Measurements from ENCODE around the gene LOX. TPM values are rescaled to one million over a fixed set of nuclear protein-coding genes. Genes with fewer than 3 reads are reported as not detected.

The LOX gene
- total RNA-seq, 1 donor from 2014 or later, result 26.8 TPM

DNA sequence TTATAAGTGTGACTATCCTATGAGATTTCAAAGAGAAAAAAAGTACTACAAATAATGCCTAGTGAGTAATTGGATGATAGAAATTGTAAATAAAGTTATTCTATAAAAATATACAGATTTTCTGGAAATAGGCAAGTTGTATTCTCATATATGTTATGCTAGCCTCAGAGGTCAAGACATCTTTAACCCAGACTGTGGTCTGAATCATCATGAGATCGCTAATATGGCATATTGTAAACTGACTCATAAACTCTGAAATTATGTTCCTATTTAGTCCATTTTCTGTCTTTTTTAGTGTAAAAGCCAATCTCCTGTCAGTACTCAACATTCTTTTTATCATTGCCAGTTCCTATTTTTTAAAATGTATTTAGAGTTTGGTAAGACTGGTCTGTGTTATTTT, 14.2 kb downstream of the LOX start:
- DNase-seq, result no peak
- no peaks in the 10 kb centered on the region for H3K4me1 ChIP-seq
- no peaks in the 10 kb centered on the region for H3K27me3 ChIP-seq
- no peak for ATAC-seq
- no peak overlapping the region for H3K27ac ChIP-seq
- intact Hi-C loops (cut with DNase I), result no loop called here
- TF ChIP-seq, protein P1, sequence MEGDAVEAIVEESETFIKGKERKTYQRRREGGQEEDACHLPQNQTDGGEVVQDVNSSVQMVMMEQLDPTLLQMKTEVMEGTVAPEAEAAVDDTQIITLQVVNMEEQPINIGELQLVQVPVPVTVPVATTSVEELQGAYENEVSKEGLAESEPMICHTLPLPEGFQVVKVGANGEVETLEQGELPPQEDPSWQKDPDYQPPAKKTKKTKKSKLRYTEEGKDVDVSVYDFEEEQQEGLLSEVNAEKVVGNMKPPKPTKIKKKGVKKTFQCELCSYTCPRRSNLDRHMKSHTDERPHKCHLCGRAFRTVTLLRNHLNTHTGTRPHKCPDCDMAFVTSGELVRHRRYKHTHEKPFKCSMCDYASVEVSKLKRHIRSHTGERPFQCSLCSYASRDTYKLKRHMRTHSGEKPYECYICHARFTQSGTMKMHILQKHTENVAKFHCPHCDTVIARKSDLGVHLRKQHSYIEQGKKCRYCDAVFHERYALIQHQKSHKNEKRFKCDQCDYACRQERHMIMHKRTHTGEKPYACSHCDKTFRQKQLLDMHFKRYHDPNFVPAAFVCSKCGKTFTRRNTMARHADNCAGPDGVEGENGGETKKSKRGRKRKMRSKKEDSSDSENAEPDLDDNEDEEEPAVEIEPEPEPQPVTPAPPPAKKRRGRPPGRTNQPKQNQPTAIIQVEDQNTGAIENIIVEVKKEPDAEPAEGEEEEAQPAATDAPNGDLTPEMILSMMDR (IDR thresholded peaks at IDR 0.05), result no peak
- H3K4me3 ChIP-seq, result no peak overlapping the region
- H3K9me3 ChIP-seq, result no peaks in the 10 kb centered on the region
- H3K36me3 ChIP-seq, result no peaks in the 10 kb centered on the region

DNA sequence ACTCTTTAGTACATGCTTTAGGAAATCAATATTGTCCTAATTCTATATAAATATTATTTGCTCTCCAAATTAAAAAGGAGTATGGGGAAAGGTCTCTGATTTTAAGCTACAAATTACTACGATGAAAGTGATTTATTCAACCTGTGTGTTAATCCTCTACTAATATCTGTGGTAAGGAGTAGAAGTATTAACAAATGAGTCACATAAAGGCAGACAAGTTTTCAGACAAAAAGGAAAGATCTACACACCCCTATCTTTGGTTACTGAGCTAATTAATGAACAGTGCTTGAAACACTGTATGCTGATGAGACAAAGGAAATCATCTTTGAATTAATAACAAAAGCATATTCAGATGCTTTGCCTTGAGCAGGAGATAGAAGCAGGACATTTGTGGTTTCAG, 15.9 kb downstream of the LOX start:
- TF ChIP-seq, protein P1 (IDR thresholded peaks at IDR 0.05), result no peak
- no peaks in the 10 kb centered on the region for H3K4me1 ChIP-seq
- H3K27ac ChIP-seq, result no peak overlapping the region
- intact Hi-C loops (cut with DNase I), result no loop called here
- DNase-seq, result no peak
- no peaks in the 10 kb centered on the region for H3K36me3 ChIP-seq
- H3K4me3 ChIP-seq, result no peak overlapping the region
- no peaks in the 10 kb centered on the region for H3K9me3 ChIP-seq
- no peaks in the 10 kb centered on the region for H3K27me3 ChIP-seq
- ATAC-seq, result no peak

DNA sequence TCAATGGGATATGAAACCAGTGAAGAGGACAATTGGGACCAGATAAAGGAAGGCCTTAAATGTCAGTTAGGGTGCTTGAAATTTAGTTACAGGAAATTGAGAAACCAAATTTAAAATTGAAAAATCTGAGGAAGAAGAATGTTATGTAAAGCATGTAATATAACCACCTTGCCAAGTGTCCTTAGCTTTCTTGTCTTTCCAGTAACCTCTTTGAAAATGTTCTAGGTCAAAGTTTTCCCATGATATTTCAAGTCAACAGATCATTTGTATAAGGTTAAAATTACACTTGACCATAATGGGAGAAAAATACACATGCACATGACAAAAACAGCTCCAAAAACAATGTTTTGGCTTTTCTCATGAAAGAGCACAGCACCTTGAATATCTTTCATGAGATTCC, 21.1 kb downstream of the LOX start:
- intact Hi-C loops (cut with DNase I), result no loop called here
- TF ChIP-seq, protein P1 (IDR thresholded peaks at IDR 0.05), result no peak
- ATAC-seq, result no peak
- H3K9me3 ChIP-seq, result no peaks in the 10 kb centered on the region
- no peaks in the 10 kb centered on the region for H3K36me3 ChIP-seq
- no peak overlapping the region for H3K27ac ChIP-seq
- no peaks in the 10 kb centered on the region for H3K4me1 ChIP-seq
- no peaks in the 10 kb centered on the region for H3K27me3 ChIP-seq
- H3K4me3 ChIP-seq, result no peak overlapping the region
- DNase-seq, result no peak

DNA sequence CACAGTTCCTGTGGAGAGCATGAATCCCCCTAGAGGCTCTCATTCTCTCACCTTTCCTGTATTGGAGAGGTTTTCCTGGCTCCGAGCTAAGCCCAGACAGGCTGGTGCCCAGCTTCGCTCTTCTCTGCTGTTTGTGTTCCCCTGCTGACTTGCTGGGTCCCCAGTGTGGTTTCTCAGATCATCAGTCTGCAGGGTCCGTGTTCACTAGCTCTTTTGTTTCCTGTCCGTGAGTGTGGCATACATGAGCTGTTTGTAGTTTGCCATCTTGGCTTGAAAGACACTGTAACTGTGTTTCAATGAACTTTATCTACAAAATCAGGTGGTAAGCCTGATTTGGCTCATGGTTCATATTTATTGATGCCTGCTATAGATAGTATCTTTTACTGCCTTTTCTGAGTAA, 23.8 kb downstream of the LOX start:
- ATAC-seq (no peak), DNase-seq (no peak)
- TF ChIP-seq, protein P1 (IDR thresholded peaks at IDR 0.05), result no peak
- Histone ChIP-seq H3K9me3 (no peaks in the 10 kb centered on the region), H3K27me3 (no peaks in the 10 kb centered on the region), H3K4me3 (no peak overlapping the region), H3K27ac (no peak overlapping the region), H3K36me3 (no peaks in the 10 kb centered on the region), H3K4me1 (no peaks in the 10 kb centered on the region)
- intact Hi-C loops (cut with DNase I), result no loop called here

DNA sequence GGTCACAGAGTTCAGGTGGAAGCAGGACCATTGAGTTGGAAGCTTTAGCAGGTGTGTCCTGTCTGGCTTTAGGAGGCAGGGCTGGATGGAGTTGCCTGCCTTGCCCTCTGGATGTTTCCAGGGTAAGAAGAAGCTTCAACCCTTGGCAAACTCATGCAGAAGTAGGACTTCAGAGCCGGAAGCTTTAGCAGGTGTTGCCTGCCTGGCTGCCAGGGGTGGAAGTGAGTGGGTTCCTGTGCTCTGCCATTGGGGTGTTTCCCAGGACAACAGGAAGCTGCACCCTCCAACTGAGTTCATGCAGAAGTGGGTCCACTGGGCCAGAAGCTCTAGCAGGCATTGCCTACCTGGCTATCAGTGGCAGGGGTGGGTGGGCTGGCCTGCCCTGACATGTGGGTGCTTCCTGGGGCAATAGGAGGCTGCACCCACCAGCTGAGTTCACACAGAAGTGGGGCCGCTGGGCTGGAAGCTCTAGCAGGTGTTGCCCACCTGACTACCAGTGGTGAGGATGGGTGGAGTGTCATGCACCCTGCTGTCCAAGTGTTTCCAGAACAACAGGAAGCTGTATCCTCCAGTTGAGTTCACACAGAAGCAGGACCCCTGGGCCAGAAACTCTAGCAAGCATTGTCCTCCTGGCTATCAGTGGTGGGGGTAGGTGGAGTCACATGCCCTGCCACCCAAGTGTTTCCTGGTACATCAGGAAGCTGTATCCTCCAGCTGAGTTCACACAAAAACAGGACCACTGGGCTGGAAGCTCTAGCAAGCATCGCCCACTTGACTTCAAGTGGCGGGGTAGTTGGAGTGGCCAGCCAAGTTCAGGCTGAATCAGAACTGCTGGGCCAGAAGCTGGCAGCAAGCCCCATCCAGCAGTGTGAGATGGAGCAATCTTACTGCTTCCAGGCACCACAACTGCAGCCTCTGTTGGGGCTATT, 24.6 kb downstream of the LOX start:
- intact Hi-C loops (cut with DNase I), result no loop called here
- Histone ChIP-seq H3K4me3 (no peak overlapping the region), H3K27me3 (no peaks in the 10 kb centered on the region), H3K9me3 (no peaks in the 10 kb centered on the region), H3K4me1 (no peaks in the 10 kb centered on the region), H3K27ac (no peak overlapping the region), H3K36me3 (no peaks in the 10 kb centered on the region)
- TF ChIP-seq, protein P1 (IDR thresholded peaks at IDR 0.05), result no peak
- ATAC-seq (peak; percentile 64), DNase-seq (peak; percentile 73)
